Stomach (tissue), 9 donors: ENCODE data around the gene HYDIN. TPM values are rescaled to one million over a fixed set of nuclear protein-coding genes. Genes with fewer than 3 reads are reported as not detected.

Source experiments
- DNase-seq, 2 donors: peaks; one replicate each; pipeline versions ENCODE4 v3.0.0 to v3.0.0-alpha.2; 2013 to 2019
- H3K27ac ChIP-seq, 5 donors: fragments of 200-600 bp in 4 of 5; sonication (generic) in 4 of 5; one replicate each; pipeline ENCODE4 v1.5.1; 2013 to 2019; ENCODE audit warnings: mild to moderate bottlenecking in 1 of 5, moderate library complexity in 1 of 5
- H3K27me3 ChIP-seq, 3 donors: fragments of 200-600 bp; sonication (generic); one replicate each; pipeline ENCODE4 v1.5.1; 2017 to 2019; ENCODE audit warnings: mixed run types in 1 of 3
- H3K36me3 ChIP-seq, 4 donors: fragments of 200-600 bp; sonication (generic); 1 replicate in 3 of 4; 2 replicates in 1 of 4; pipeline ENCODE4 v1.5.1; 2016 to 2019
- H3K4me1 ChIP-seq, 4 donors: fragments of 200-600 bp; sonication (generic); one replicate each; pipeline ENCODE4 v1.5.1; 2016 to 2019
- H3K4me3 ChIP-seq, 4 donors: fragments of 200-600 bp; sonication (generic) in 3 of 4; one replicate each; pipeline ENCODE4 v1.5.1; 2016 to 2019; ENCODE audit warnings: mild to moderate bottlenecking in 1 of 4
- H3K9me3 ChIP-seq, 4 donors: fragments of 200-600 bp; sonication (generic); one replicate each; pipeline ENCODE4 v1.5.1; 2016 to 2019
- EP300 ChIP-seq: sonication (generic); formaldehyde crosslinking; IDR thresholded peaks from one replicate; pipeline ENCODE4 v1.6.1; 2017; ENCODE audit warnings: antibody characterized with exemption
- POLR2A ChIP-seq, 4 donors: fragments of 450-650 bp; IDR thresholded peaks; one replicate each; pipeline ENCODE4 v1.6.1; 2016; ENCODE audit warnings: antibody characterized with exemption in 4 of 4, control low read depth in 2 of 4, mild to moderate bottlenecking in 1 of 4, moderate library complexity in 1 of 4
- POLR2AphosphoS5 ChIP-seq, 3 donors: sonication (generic); formaldehyde crosslinking; IDR thresholded peaks; one replicate each; pipeline ENCODE4 v1.6.1; 2016; ENCODE audit warnings: antibody characterized with exemption in 3 of 3
- WGBS, 5 donors: extraction: QIAGEN DNeasy Blood & Tissue Kit in 3 of 5; methylation state at CpG; one replicate each; pipeline versions ENCODE4 v1.1.5 to v1.1.7; 2013 to 2018; 5-methylcytosine and 5-hydroxymethylcytosine counted together
- intact Hi-C: fragments of 100-400 bp; cut with DNase I; formaldehyde crosslinking; loops from one replicate; pipeline ENCODE4 v1.15.1; 2023; ENCODE audit warnings: low total_unique reads
- polyA plus RNA-seq, 3 donors: library from polyadenylated mRNA; stranded (reverse); fragments of 200-250 nt; gene quantifications; one replicate each; pipeline ENCODE4 v1.2.3, GENCODE V29; 2013
- total RNA-seq, 5 donors: library from RNA; depleted of rRNA; stranded (reverse); fragments of >200 nt; gene quantifications; one replicate each; pipeline versions ENCODE4 v1.1.0 to v1.2.3, GENCODE V29; 2014 to 2016
- TF ChIP-seq, protein P1 (sequence below), 7 experiments: fragments of 450-650 bp in 4 of 7; fragments of 200-600 bp in 3 of 7; sonication (generic) in 3 of 7; IDR thresholded peaks; one replicate each; pipeline ENCODE4 v1.5.1; 2016 to 2019; ENCODE audit warnings: antibody characterized with exemption in 7 of 7, control low read depth in 2 of 7, mild to moderate bottlenecking in 1 of 7
- donor health status: healthy with polysubstance abuse.
- donor health status: Bipolar disorder and iron deficiency.
- donor health status: healthy.

Gene HYDIN
- total and polyA plus RNA-seq, 8 donors = 0.05 to 11.2 (median 0.58) TPM; not detected in 1

DNA sequence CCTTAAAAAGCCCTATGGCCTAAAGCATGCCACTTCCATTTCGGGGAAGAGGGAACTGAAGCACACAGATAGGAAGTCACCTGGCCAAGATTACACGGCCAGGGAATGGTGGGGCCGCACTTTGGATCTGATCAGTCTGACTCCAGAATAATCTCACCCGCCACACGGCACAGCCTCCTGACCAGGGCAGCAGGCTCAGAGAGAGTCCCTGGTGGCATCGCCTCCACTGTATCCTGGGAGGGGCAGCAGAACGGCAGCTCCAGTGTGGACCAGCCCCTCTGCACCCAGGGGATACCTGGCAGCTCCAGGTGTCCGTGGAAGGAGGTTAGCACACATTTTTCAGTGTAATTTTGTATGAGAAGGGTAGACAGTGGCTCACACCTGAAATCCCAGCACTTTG is 465.0 kb downstream of the HYDIN start:
- TF ChIP-seq POLR2AphosphoS5 (IDR thresholded peaks at IDR 0.05) (no peak), EP300 (no peak), POLR2A (IDR thresholded peaks at IDR 0.05) (no peak)
- TF ChIP-seq, protein P1, sequence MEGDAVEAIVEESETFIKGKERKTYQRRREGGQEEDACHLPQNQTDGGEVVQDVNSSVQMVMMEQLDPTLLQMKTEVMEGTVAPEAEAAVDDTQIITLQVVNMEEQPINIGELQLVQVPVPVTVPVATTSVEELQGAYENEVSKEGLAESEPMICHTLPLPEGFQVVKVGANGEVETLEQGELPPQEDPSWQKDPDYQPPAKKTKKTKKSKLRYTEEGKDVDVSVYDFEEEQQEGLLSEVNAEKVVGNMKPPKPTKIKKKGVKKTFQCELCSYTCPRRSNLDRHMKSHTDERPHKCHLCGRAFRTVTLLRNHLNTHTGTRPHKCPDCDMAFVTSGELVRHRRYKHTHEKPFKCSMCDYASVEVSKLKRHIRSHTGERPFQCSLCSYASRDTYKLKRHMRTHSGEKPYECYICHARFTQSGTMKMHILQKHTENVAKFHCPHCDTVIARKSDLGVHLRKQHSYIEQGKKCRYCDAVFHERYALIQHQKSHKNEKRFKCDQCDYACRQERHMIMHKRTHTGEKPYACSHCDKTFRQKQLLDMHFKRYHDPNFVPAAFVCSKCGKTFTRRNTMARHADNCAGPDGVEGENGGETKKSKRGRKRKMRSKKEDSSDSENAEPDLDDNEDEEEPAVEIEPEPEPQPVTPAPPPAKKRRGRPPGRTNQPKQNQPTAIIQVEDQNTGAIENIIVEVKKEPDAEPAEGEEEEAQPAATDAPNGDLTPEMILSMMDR (IDR thresholded peaks at IDR 0.05) = no peak
- no peak overlapping the region for H3K27ac ChIP-seq
- 88 to 95% (median 91%) methylated on average over 6 to 8 of the region's 8 CpGs for WGBS, 5 donors
- peaks cover 0 to 20% (median under 1%) of the 10 kb centered on the region in 4 donors for H3K4me1 ChIP-seq
- no peaks in the 10 kb centered on the region for H3K27me3 ChIP-seq
- no peak for DNase-seq
- H3K4me3 ChIP-seq = no peak overlapping the region
- intact Hi-C loops = no loop called here
- H3K9me3 ChIP-seq = no peaks in the 10 kb centered on the region
- H3K36me3 ChIP-seq = peaks cover 28 to 80% (median 61%) of the 10 kb centered on the region in 4 donors

GRCh38 chr16:70764632-70765031 is 465.9 kb downstream of the HYDIN start:
- H3K9me3 ChIP-seq = no peaks in the 10 kb centered on the region
- H3K27ac ChIP-seq = no peak overlapping the region
- TF ChIP-seq POLR2AphosphoS5 (IDR thresholded peaks at IDR 0.05) (no peak), POLR2A (IDR thresholded peaks at IDR 0.05) (no peak), EP300 (no peak)
- TF ChIP-seq, protein P1 (IDR thresholded peaks at IDR 0.05) = no peak
- H3K27me3 ChIP-seq = no peaks in the 10 kb centered on the region
- no peak for DNase-seq
- H3K4me3 ChIP-seq = no peak overlapping the region
- peaks cover 28 to 82% (median 59%) of the 10 kb centered on the region in 4 donors for H3K36me3 ChIP-seq
- peaks cover 0 to 20% (median 4%) of the 10 kb centered on the region in 4 donors for H3K4me1 ChIP-seq
- 87 to 92% (median 91%) methylated on average over 10 of the region's 10 CpGs for WGBS, 5 donors
- intact Hi-C loops = no loop called here

DNA sequence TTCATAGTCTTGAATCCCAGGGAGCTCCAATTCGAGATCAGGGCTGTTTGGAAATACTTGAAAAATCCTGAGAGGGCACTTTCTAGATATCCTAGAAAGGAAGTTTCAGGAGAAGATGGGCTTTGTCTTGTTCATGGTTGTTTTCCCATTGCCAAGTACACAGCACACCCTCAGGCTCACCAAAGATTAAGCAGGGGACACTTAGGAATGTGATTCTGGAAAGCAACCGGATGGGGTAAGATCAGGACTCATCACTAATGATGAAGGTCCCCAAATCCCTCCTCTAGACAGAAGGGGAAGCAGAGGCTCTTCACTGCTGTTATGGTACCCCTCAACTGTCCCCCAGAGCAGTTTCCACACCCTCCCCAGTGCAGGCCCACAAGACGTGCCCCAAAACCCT is 470.3 kb downstream of the HYDIN start:
- Histone ChIP-seq H3K9me3 (no peaks in the 10 kb centered on the region), H3K27me3 (no peaks in the 10 kb centered on the region), H3K4me3 (no peak overlapping the region), H3K27ac (peak overlapping the region; percentile 16 to 65 (median 52)), H3K36me3 (peaks cover 33 to 88% (median 77%) of the 10 kb centered on the region in 4 donors), H3K4me1 (peaks cover 0 to 10% (median 4%) of the 10 kb centered on the region in 4 donors)
- intact Hi-C loops = no loop called here
- TF ChIP-seq EP300 = no peak
- TF ChIP-seq POLR2A (IDR thresholded peaks at IDR 0.05) = no peak
- TF ChIP-seq POLR2AphosphoS5 (IDR thresholded peaks at IDR 0.05) = no peak
- TF ChIP-seq, protein P1 (IDR thresholded peaks at IDR 0.05) = no peak
- DNase-seq = no peak
- 53 to 81% (median 73%) methylated on average over 3 of the region's 3 CpGs for WGBS, 5 donors

GRCh38 chr16:70759666-70760065 is 470.9 kb downstream of the HYDIN start:
- 92 to 96% (median 93%) methylated on average over 9 of the region's 9 CpGs for WGBS, 5 donors
- H3K9me3 ChIP-seq = no peaks in the 10 kb centered on the region
- TF ChIP-seq EP300 = no peak
- TF ChIP-seq, protein P1 (IDR thresholded peaks at IDR 0.05) = no peak
- no peak for TF ChIP-seq POLR2A (IDR thresholded peaks at IDR 0.05)
- no peak for TF ChIP-seq POLR2AphosphoS5 (IDR thresholded peaks at IDR 0.05)
- H3K4me1 ChIP-seq = peaks cover 0 to 10% (median 4%) of the 10 kb centered on the region in 4 donors
- intact Hi-C loops = no loop called here
- H3K36me3 ChIP-seq = peaks cover 33 to 87% (median 81%) of the 10 kb centered on the region in 4 donors
- peak overlapping the region in 2 of 5 donors; percentile 57 to 65 for H3K27ac ChIP-seq
- H3K27me3 ChIP-seq = no peaks in the 10 kb centered on the region
- DNase-seq = no peak
- H3K4me3 ChIP-seq = no peak overlapping the region
